Stimulated activated naive CD8-positive, alpha-beta T cell treated with anti-CD3 and anti-CD28 coated beads, Interleukin-15, amount 100 ng/mL, for 72 hours (primary cell): ENCODE data around the gene GET3.
A peak's percentile ranks its signal among the peaks of the same experiment; 100 is the strongest.
"Not testable (repeated sequence)": the region's sequence is repeated elsewhere in the genome, so short reads cannot be mapped to it uniquely, and the experiment has no call there.

Experiments
- ATAC-seq: fragments of 150-1000 bp; cut with Tn5 transposase; 2 replicates; pipeline ENCODE4 v1.10.0; 2021; ENCODE audit warnings: mild to moderate bottlenecking, moderate library complexity
- DNase-seq, 2 donors: peaks; one replicate each; pipeline ENCODE4 v3.0.0; 2021 to 2022
- H3K27ac Mint-ChIP-seq, 2 donors: one replicate each; pipeline ENCODE4 v1.8.0; 2022; ENCODE audit warnings: mild to moderate bottlenecking in 2 of 2, mixed read lengths in 2 of 2, moderate library complexity in 2 of 2
- H3K27me3 Mint-ChIP-seq: one replicate; pipeline ENCODE4 v1.8.0; 2022; ENCODE audit warnings: mixed read lengths
- H3K4me1 Mint-ChIP-seq: one replicate; pipeline ENCODE4 v1.8.0; 2022; ENCODE audit warnings: mild to moderate bottlenecking, mixed read lengths
- H3K4me3 Mint-ChIP-seq, 2 donors: one replicate each; pipeline ENCODE4 v1.8.0; 2022; ENCODE audit warnings: mild to moderate bottlenecking in 2 of 2, mixed read lengths in 2 of 2, moderate library complexity in 1 of 2
- H3K9me3 Mint-ChIP-seq, 2 donors: one replicate each; pipeline ENCODE4 v1.8.0; 2022; ENCODE audit warnings: mixed read lengths in 2 of 2

GET3 gene

DNA sequence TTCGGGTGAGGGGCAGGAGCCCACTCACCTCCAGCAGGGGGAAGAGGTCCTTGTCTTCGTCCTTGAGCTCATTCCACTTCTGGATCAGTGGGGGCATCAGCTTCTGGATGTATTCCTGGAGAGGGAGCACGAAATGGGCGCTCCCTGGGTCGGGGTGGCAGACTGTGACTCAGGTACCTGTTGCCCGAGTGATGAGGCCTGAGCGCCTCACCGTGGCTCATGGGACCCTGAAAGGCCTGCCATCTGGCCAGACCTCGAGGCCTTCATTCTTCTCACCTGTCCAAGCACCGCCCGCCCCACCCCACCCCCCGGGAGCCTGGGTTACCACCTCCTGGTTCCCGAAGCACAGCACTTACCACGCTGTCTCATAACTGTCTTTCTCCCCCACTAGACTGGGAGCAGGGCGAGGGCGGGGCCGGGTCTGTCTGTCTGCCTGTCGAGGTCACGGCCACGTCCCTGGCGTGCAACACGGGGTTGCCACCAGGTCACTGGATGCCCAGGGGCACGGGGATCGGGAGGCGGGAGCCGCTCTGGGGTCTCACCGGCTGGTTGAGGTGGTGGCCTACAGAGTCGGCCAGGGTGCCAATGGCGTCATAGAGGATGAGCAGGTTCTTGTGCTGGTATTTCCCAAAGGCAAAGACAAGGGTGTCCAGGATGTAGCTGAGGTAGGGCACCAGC is 31.5 kb upstream of the GET3 start:
- Mint-ChIP-seq H3K4me1 (peaks cover 7% of the 10 kb centered on the region), H3K27me3 (no peaks in the 10 kb centered on the region), H3K9me3 (no peaks in the 10 kb centered on the region), H3K27ac (no peak overlapping the region), H3K4me3 (no peak overlapping the region)
- DNase-seq (no peak), ATAC-seq (no peak)

DNA sequence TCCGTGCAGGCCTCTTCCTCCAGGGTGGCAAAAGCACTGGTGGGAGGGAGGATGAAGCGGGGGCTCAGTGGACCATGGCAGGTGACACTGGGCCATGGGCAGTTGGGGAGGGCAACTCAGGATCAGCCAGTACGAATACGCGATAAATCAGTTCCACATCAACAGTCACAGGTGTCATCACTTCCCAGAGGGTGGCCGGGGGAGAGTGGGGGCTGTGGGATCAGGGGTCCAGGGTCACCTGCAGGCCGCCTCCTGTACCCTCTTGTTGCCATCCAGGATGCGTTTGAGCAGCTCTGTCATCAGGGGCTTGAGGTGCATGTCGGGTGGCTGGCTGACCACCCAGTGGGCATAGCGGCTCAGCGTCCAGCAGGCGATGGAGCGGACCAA is 31.0 kb upstream of the GET3 start:
- H3K9me3 Mint-ChIP-seq, result no peaks in the 10 kb centered on the region
- no peak overlapping the region for H3K4me3 Mint-ChIP-seq
- H3K4me1 Mint-ChIP-seq, result peaks cover 7% of the 10 kb centered on the region
- DNase-seq (no peak), ATAC-seq (no peak)
- no peaks in the 10 kb centered on the region for H3K27me3 Mint-ChIP-seq
- no peak overlapping the region for H3K27ac Mint-ChIP-seq

DNA sequence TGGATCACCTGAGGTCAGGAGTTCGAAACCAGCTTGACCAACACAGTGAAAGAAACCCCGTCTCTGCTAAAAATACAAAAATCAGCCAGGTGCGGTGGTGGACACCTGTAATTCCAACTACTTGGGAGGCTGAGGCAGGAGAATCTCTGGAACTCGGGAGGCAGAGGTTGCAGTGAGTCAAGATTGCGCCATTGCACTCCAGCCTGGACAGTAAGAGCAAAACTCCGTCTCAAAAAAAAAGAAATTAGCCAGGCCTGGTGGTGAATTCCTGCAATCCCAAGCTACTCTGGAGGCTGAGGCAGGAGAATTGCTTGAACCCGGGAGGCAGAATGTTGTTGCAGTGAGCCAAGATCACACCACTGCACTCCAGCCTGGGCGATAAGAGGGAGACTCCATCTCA is 28.7 kb upstream of the GET3 start:
- Mint-ChIP-seq H3K4me1 (no peaks in the 10 kb centered on the region), H3K9me3 (no peaks in the 10 kb centered on the region), H3K27me3 (no peaks in the 10 kb centered on the region), H3K4me3 (no peak overlapping the region), H3K27ac (peak overlapping the region in 1 of 2 donors; percentile 12)
- DNase-seq (no peak), ATAC-seq (no peak)

DNA sequence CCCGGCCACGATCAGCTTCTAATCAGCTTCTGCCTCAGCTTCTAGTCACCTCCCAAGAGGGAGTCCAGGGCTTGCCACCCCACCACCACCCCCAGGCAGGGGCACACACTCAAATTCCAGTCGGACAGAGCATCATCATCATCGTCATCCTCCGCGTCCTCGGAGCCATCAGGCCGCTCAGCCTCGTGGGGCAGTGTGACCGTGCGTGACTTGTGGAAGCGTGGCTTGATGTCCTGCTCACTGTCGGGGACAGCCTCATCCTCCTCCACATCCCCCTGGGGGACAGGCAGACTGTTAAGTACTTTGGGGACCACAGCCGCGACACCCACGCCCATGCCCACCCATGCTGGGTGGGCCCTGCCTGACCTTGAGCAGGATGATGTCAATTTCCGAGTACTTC is 26.1 kb upstream of the GET3 start:
- ATAC-seq (no peak), DNase-seq (no peak)
- Mint-ChIP-seq H3K27ac (peak overlapping the region in 1 of 2 donors; percentile 48), H3K4me1 (no peaks in the 10 kb centered on the region), H3K9me3 (no peaks in the 10 kb centered on the region), H3K27me3 (no peaks in the 10 kb centered on the region), H3K4me3 (no peak overlapping the region)

DNA sequence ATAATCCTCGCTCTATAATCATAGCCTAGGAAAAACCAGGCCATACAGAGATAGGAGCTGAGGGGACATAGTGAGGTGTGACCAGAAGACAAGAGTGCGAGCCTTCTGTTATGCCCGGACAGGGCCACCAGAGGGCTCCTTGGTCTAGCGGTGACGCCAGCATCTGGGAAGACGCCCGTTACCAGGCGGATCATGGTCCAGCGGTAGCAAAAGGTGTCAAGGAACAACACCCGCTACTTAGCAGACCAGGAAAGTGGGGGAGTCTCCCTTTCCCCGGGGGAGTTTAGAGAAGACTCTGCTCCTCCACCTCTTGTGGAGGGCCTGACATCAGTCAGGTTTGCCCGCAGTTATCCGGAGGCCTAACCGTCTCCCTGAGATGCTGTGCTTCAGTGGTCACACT is 25.2 kb upstream of the GET3 start:
- H3K4me1 Mint-ChIP-seq, H3K9me3 Mint-ChIP-seq, H3K27me3 Mint-ChIP-seq, H3K27ac Mint-ChIP-seq, DNase-seq, ATAC-seq, H3K4me3 Mint-ChIP-seq: not testable (repeated sequence)

DNA sequence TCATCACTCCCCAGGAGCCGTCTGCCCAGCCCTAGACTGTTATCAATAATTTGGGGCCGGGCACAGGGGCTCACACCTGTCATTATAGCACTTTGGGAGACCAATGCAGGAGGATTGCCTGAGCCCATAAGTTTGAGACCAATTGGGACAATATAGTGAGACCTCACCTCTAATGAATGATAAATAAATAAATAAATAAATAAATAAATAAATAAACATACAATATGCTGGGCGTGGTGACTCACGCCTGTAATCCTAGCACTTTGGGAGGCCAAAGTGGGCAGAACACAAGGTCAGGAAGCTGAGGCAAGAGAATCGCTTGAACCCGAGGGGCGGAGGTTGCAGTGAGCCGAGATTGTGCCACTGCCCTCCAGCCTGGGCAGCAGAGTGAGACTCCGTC is 24.0 kb upstream of the GET3 start:
- not testable (repeated sequence) for H3K9me3 Mint-ChIP-seq, H3K4me1 Mint-ChIP-seq, H3K27me3 Mint-ChIP-seq

DNA sequence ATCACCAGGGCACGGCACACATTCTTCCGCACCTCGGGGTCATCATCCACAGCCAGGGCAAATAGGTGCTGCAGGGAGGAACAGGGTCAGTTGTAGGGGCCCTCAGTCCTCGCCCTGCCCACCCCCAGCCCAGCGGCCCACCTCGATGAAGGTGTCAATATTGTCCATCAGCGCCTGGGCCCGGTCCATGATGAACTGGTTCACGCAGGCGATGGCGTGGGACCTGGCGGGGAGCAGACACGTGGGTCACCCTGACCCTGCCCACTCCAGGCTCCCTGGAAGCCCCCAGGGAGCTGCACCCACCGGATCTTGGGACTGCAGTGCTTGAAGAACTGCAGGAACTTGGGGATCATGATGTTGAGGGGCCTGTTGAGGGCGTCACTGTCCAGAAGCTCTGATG is 22.2 kb upstream of the GET3 start:
- Mint-ChIP-seq H3K4me1 (peaks cover 19% of the 10 kb centered on the region), H3K4me3 (no peak overlapping the region), H3K27ac (no peak overlapping the region), H3K27me3 (no peaks in the 10 kb centered on the region), H3K9me3 (no peaks in the 10 kb centered on the region)
- DNase-seq (no peak), ATAC-seq (no peak)

More for the DNA sequence above, 24.0 kb upstream of the GET3 start:
- not testable (repeated sequence) for DNase-seq, H3K4me3 Mint-ChIP-seq, H3K27ac Mint-ChIP-seq, ATAC-seq

GRCh38 chr19:12715929-12716328 is 21.4 kb upstream of the GET3 start:
- H3K27ac Mint-ChIP-seq, result peak overlapping the region in 1 of 2 donors; percentile 35
- DNase-seq (no peak), ATAC-seq (no peak)
- no peaks in the 10 kb centered on the region for H3K9me3 Mint-ChIP-seq
- H3K4me3 Mint-ChIP-seq, result no peak overlapping the region
- no peaks in the 10 kb centered on the region for H3K27me3 Mint-ChIP-seq
- peaks cover 26% of the 10 kb centered on the region for H3K4me1 Mint-ChIP-seq

- Mint-ChIP-seq H3K27ac (no peak overlapping the region), H3K27me3 (no peaks in the 10 kb centered on the region), H3K9me3 (no peaks in the 10 kb centered on the region), H3K4me1 (peaks cover 45% of the 10 kb centered on the region), H3K4me3 (peak overlapping the region; percentile 92 to 98)
- ATAC-seq, result no peak
- DNase-seq, result no peak
Observed at GRCh38 chr19:12720296-12720695, 17.0 kb upstream of the GET3 start.

DNA sequence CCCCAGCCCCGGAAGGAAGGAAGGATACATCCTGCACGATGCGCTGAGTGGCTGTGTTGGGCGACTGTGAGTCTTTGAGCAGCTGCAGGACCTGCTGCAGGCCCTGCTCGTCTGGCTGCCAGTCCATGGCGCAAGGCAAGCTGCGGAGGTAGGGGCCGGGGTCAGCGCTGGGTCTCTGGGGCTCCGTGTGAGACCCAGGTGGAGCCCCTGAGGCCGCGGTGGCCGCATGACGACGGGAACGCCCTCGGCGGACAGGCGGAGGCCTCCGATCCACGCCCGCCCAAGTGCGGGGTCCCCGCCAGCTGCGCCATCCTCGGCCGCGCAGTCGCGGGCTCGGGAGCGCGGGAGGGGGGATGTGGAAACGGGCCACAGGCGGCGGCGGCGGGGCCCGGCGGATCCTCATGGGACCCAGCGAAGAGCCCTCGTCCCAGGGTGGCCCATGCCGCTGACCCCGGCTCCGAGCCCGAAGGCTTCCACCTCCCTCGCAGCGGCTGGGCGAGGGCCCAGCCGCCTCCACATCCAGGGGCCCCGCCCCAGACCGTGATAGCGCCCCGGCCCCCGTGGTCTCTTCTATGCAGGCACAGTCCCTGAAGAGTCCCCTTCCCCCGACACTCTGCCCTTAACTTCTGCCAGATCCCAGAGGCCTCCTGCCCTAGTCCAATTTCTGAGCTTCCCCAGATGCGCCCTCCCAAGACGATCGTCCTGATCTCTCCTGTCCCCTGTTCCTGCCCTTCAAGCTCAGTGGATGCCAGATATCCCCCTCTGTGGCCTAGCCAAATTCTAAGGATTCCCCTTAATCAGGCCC is 16.2 kb upstream of the GET3 start:
- ATAC-seq (peak; percentile 17), DNase-seq (peak in 1 of 2 donors; percentile 38)
- peak overlapping the region; percentile 97 to 99 for H3K27ac Mint-ChIP-seq
- H3K4me1 Mint-ChIP-seq, result peaks cover 45% of the 10 kb centered on the region
- no peaks in the 10 kb centered on the region for H3K9me3 Mint-ChIP-seq
- no peaks in the 10 kb centered on the region for H3K27me3 Mint-ChIP-seq
- peak overlapping the region; percentile 92 to 99 for H3K4me3 Mint-ChIP-seq

GRCh38 chr19:12721656-12722565 is 15.4 kb upstream of the GET3 start:
- peak; percentile 63 to 68 for DNase-seq
- Mint-ChIP-seq H3K27me3 (no peaks in the 10 kb centered on the region), H3K4me1 (peaks cover 47% of the 10 kb centered on the region)

GRCh38 chr19:12722566-12723380 is 14.5 kb upstream of the GET3 start:
- Mint-ChIP-seq H3K27me3 (no peaks in the 10 kb centered on the region), H3K4me1 (peaks cover 46% of the 10 kb centered on the region), H3K9me3 (no peaks in the 10 kb centered on the region), H3K27ac (peak overlapping the region; percentile 84 to 96), H3K4me3 (peak overlapping the region; percentile 95 to 97)
- ATAC-seq (peak; percentile 90), DNase-seq (peak; percentile 89 to 95)

More at GRCh38 chr19:12721656-12722565, 15.4 kb upstream of the GET3 start:
- H3K9me3 Mint-ChIP-seq, result no peaks in the 10 kb centered on the region
- peak; percentile 59 for ATAC-seq
- peak overlapping the region; percentile 97 to 99 for H3K27ac Mint-ChIP-seq
- H3K4me3 Mint-ChIP-seq, result peak overlapping the region; percentile 97 to 99

GRCh38 chr19:12723381-12723640 is 14.0 kb upstream of the GET3 start:
- Mint-ChIP-seq H3K27ac (peak overlapping the region in 1 of 2 donors; percentile 84), H3K4me3 (peak overlapping the region; percentile 95 to 97), H3K27me3 (no peaks in the 10 kb centered on the region), H3K9me3 (no peaks in the 10 kb centered on the region), H3K4me1 (peaks cover 46% of the 10 kb centered on the region)
- ATAC-seq (no peak), DNase-seq (no peak)

- ATAC-seq (peak; percentile 58), DNase-seq (peak; percentile 67 to 75)
- Mint-ChIP-seq H3K4me3 (peak within 1 kb of the TSS; percentile 95 to 97), H3K27ac (peak within 1 kb of the TSS; percentile 84 to 96), H3K9me3 (no peaks in the 10 kb centered on the region), H3K27me3 (no peaks in the 10 kb centered on the region), H3K4me1 (peaks cover 45% of the 10 kb centered on the region)
Observed at GRCh38 chr19:12723641-12724426, 13.5 kb upstream of the GET3 start, which contains the start of gene TNPO2. TSS of gene TNPO2 (minus strand) at chr19:12723932. CDS start at chr19:12720977, 2,955 bp downstream.
